Amniotic epithelial cell (primary cell): ENCODE results near the gene UTP15.

ENCODE experiments used
- DNase-seq: peaks from one replicate; pipeline ENCODE4 v3.0.0-alpha.2; 2010; ENCODE audit warnings: low read depth

The UTP15 gene, protein sequence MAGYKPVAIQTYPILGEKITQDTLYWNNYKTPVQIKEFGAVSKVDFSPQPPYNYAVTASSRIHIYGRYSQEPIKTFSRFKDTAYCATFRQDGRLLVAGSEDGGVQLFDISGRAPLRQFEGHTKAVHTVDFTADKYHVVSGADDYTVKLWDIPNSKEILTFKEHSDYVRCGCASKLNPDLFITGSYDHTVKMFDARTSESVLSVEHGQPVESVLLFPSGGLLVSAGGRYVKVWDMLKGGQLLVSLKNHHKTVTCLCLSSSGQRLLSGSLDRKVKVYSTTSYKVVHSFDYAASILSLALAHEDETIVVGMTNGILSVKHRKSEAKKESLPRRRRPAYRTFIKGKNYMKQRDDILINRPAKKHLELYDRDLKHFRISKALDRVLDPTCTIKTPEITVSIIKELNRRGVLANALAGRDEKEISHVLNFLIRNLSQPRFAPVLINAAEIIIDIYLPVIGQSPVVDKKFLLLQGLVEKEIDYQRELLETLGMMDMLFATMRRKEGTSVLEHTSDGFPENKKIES

DNA sequence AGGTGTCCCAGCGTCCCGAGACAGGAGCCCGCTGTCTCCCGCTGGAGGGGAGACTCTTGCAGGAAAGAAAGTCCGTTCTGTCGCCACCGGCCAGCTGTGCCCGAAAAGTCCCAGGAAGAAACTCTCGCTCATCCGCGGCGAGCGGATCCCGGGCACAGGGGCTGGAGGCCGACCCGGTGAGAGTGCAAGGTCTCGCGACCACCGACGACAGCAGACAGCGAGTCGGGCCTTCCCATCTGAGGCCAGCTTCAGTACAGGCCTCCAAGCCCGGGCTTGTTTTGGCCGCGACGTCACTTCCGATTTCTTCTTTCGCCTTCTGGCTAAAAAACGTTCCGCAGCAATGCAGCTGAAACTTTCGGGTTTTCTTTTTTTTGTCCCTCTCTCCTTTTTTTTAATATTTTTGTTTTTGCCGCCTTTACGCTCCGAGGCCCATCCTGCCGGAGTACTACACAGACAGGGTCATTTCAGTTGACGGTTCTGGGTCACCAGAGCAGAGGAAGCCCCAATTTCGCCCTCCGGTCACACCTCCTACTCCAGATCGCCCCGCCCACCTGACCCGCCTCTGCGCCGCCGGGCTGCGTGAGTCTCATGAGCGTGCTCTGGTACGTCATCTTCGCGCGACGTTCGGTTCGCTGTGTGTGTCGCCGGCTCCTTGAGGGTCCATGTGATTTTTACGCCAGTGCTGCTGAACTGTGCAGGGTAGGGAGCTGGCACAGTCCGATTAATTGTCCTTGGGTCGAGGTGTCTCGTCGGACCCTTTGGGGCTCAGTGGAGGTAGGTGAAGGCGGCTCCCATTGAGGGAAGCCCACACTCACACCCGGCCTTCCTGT lies at the start of gene UTP15, which contains the start of gene ANKRA2:
TSS of gene UTP15 (plus strand) at position 605 of the 830 bp plus-strand sequence. CDS start 1,602 bp downstream, outside the sequence.
TSS of gene ANKRA2 (minus strand) at position 501 of the 830 bp plus-strand sequence. CDS start 2,758 bp downstream, outside the sequence.
- peak; percentile 96 for DNase-seq

DNA sequence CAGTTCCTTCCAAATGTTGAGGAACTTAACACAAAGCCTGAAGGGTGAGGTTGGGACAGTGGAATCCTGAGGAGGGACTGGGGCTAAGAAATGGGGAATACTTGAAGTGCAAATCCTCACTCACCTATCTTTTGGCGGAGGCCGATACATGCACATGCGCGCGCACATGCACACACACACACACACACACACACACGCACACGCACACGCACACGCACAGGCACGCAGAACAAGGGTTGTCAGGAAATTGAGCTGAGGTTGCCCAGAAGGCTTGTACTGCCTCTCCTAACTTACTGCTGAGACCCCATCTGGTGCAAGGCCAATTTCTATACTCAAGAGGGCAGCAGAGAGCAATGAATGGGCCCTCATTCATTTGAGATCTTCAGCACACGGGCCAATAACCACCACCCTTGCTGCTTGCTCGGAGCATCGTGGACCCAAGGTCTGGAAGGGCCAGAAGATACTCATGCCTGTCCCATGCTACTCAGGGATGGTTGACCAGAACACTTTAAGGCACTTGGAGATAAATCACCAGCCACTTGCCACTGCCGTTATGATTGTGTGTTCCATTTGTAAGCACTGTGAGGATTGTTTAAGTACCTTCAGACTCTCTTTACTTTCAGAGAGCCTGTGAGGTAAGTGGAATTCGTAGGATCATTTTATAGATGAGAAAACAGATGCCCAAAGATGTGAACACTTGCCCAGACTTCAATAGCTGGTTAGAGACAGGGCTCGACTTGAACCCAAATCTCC lies 45.8 kb upstream of the UTP15 start:
- peak; percentile 74 for DNase-seq

- DNase-seq = no peak
These were observed 42.6 kb upstream of the UTP15 start for GRCh38 chr5:73522989-73523388.

DNA sequence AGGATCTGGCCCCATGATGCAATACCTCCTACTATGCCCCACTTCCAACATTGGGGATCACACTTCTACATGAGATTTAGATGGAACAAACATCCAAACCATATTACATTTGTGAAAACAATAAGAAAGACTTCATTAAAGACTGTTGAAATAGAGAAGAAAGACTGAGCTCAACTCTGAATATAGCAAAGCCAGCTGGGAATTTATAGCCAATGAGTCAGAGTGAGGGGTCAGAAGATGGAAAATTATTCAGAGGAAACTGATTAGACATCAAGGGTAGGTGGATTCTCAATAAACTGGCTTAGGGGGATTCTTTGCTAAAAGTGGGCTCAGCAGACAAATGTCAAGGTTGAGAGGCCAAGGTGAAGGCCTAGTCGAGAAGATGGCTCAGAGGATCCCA lies 41.7 kb upstream of the UTP15 start:
- no peak for DNase-seq

DNA sequence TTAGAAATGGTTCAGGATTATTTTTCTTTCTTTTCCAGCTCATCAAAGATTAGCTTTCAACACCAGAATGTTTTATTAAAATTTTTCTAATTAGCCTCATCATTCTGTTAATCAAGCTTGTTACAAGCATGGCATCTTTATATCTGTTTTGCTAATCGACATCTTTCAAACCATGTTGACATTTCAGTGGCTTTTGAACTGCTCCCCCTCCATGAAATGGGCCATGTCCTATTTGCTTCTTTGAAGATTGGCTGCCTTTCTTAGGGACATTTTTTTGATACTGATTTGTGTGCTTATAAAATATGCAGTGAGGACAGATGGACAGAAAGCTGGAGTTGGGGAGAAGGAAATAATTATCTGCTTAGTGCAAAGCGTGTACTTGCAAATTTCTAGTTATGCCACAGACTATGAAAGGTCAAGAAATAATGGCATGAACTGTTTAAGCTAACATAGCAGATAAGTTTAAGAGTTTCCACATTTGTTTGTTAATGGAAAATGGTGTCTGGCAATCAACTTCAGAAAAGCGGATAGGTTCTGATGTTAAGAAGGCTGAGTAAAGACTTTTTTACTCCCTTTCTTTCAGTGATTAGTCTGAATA lies 39.8 kb upstream of the UTP15 start:
- DNase-seq = no peak

DNA sequence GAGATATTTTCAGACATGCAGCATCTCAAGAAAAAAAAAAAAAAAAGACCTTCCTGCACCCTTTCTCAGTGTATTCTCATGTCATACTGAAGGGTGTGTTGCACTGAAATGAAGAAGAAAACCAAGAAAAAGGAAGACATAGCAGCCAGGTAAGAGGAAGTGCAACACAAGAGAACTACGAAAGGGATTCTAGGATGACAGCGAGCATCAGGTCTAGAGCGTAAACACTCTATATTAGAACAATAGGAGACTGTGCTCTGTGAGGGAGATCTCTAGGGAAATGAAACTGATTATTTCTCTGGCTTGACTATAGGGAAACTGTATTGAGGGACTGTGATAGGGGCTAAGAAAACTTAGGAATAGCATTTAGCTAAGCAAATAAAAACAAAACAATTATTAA lies 37.3 kb upstream of the UTP15 start:
- no peak for DNase-seq

DNA sequence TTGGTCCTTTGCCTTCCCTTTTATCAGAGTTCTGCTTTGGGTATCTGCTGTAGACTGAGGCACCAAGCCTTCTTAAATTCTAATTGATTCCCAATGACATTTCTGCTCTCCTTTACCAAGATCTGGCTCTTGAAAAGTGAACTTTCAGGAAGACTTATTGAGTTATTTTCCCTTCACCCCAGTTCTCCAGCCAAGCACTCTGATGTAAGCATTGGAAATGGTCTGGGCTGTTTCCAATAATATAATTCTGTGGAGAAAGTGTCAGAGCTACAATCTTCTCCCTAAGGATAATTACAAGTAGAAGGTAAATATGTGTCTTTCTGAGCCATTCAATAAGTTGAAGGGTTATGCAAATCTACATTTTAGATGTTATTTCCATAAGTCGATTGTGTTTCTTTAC lies 36.5 kb upstream of the UTP15 start:
- DNase-seq = no peak

- DNase-seq = no peak
These were observed 34.2 kb upstream of the UTP15 start for GRCh38 chr5:73531356-73531755.

DNA sequence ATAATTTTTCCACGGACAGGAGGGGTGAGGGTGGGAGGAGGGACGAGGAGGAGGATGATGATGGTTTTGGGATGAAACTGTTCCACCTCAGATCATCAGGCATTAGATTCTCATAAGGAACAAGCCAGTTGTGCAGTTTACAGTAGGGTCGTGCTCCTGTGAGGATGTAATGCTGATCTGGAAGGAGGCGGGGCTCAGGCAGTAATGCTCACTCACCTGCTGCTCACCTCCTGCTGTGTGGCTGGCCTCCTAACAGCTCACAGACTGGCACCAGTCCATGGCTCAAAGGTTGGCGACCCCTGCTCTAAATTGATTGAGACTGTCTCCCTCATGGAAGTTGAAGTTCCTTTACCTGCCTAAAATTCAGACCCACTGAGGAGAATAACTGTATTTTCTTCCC lies 33.3 kb upstream of the UTP15 start:
- no peak for DNase-seq

GRCh38 chr5:73534011-73534644 lies 31.4 kb upstream of the UTP15 start:
- peak; percentile 55 for DNase-seq

DNA sequence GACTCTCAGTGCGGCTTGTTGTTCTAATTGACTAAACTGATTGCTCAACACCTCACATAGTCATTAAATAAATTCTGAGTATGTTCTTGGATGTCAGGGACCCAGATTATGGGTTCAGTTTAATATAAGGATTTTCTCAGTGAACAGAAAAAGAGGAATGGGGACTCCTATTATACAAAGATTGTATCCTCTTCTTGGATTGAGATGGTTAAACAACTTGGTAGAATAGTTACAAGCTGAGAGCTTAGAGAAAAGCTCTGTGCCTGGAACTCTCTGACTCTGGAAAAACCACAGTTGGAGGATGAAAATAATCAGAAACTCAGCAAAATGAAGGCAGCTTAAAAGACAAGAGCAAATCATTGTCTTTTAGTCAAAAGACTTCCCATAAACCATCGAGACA lies 30.6 kb upstream of the UTP15 start:
- DNase-seq = no peak

DNA sequence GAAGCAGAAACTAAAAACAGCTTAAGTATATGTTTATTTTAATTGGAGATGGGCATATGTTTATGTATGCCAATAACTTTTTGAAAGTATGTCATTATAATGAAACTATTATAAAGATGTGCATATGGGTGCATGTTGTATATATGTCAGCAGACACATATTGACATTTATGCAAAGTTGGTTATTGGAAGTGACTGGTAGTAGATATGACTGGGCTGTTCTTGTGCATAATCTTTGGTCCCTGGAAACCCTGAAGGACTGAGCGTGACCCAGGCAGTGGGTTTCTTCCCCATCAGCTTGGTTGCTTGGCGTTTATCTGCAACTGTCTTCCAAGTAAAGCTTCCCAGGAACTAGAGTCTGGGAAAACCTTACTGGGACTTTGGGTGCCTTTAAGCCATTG lies 25.8 kb upstream of the UTP15 start:
- DNase-seq = no peak

GRCh38 chr5:73540192-73540591 lies 25.4 kb upstream of the UTP15 start:
- DNase-seq = peak; percentile 63

GRCh38 chr5:73542020-73542419 lies 23.5 kb upstream of the UTP15 start:
- DNase-seq = no peak

DNA sequence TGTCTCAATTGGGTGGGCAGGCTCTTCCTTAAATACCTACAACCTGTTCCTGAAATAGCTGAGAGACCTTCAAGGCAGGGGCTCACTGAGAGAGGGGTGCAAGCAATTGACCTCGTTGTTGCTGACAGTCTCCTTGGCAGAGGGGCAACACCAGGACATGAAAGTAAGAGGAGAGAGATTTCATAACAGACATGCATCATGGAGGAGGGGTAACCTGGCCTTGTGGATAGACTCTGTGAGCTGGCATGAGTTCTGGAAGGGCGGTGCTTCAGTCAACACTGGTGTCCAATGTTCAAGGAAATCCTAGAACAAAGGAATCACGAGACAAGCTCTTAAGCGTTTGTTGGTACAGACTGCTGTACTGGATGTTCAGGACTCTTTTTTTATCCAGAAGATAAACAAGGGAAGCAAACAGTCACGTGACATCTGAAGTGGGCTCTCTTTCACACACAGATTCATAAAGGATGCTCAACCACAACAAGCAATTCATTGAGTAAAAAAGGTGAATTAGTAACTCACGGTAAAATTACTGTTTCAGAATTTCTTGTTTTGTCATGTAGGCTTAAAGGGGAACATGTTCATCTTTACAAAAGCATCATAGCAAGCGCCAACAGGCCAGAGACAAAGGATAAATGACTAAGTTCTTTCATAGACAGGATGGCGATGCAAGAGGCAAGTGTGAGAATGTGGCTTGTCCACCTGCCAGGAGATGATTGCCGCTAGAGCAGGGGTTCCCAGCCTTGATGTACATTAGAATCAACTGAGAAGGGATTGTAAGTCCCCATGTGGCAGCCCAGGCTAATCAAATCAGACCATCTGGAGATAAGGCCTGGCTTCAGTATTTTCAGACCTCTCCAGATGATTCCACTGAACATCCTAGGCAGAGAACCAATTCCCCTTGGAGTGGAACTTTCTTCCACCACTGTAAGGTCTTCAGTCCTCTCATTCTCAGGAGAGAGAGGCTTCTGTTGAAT lies 20.8 kb upstream of the UTP15 start:
- peak; percentile 27 for DNase-seq

DNA sequence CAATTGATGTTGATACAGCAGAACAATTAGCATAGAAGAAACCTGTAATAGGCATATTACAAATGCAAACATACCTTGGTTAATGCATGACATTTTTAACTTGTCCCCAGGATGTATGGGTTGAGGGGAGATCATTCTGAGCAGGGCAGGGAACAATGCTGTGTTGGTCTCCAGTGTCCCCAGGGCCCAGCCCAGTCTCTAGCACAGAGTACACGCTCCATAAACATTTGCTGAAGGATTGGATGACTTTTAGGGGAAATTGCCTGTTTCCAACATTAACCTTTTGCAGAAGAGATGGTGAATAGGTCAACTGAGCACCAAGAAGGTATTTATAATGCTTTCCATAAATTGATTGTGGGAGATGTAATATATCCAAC lies 20.2 kb upstream of the UTP15 start:
- DNase-seq = no peak

DNA sequence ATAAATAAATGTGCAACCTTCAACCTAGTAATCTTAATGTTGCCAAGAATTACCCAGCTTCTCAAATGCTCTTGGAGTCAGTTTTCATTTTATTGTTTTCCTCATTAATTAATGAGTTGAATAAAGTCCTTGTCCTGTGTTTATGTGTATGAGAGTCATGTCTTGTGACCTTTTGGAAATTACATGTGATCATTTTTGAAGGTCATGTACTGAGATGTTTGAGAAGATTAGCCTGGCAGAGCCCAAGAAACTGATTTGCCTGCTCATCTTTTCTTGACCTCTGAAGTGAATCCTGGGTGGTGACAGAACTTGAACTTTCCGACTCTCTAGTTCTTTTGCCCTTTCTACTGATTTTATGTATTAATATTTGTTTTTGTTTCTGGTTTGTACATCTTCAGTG lies 15.5 kb upstream of the UTP15 start:
- DNase-seq = no peak

- DNase-seq = no peak
These were observed 12.9 kb upstream of the UTP15 start for GRCh38 chr5:73552642-73553041.

DNA sequence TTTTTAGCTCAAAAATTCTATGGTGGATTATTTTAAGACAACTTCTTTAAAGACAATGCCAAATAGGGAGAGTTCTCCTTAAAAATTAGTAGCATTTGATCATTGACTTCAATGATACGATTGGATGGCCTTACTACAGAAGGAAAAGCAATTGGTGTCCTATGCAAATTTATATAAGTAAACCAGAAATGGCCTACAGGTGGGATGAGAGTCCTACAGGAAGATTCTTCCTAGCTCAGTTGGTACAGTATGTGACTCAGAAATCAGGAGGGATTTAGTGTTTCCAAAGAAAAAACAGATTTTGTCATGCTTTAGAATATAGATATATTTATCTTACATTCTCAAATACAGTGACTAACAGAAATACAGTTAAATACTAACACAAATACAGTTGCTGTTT lies 6.6 kb upstream of the UTP15 start:
- DNase-seq = peak; percentile 14

DNA sequence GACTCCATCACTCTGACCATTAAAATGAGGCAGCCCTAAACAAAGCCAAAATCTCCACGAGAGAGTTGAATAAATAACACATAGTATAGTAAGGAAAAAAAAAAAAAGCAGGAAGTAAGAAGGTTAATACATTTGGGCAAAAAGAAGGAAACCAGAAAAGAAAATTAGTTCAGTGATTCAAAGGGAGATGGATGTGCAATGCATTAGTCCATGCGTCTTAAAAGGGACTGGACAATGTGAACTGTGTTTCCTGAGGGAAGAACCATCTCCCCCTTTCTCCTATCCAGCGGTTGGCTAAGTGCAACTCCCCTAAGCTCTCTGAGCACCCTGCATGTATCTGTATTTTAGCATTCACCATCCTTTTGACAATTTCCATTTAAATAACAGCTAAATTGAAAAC lies 1.5 kb upstream of the UTP15 start:
- peak; percentile 20 for DNase-seq
